Measurements from ENCODE around the gene POLR3E. TPM values are rescaled to one million over a fixed set of nuclear protein-coding genes. Genes with fewer than 3 reads are reported as not detected.
A peak's percentile ranks its signal among the peaks of the same experiment; 100 is the strongest.

The POLR3E gene
- total RNA-seq, 2 experiments from 2014 or later = 66.9 to 67.9 TPM

DNA sequence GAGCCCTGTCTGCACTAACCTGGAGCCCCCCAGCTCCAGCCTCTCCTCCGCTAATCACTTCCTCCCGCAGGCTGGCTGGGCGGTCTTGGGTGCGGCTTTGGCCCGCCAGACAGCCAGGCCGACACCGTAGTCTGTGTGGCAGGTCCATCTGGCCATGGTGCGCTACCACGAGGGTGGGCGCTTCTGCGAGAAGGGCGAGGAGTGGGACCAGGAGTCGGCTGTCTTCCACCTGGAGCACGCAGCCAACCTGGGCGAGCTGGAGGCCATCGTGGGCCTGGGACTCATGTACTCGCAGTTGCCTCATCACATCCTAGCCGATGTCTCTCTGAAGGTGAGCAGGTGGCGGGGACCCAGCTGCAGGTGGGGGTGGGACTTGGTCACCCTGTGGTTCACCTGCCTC, 30.7 kb upstream of the POLR3E start:
- H3K36me3 Mint-ChIP-seq (ENCODE audit: low read depth) = peaks cover 35% of the 10 kb centered on the region
- ChIA-PET POLR2A (no interaction called here), CTCF (no interaction called here)
- no peaks in the 10 kb centered on the region for H3K9me3 Mint-ChIP-seq
- no peak overlapping the region for H3K27ac Mint-ChIP-seq
- DNase-seq (no peak), ATAC-seq (no peak)
- H3K27me3 Mint-ChIP-seq = no peaks in the 10 kb centered on the region
- intact Hi-C loops (cut with micrococcal nuclease) = no loop called here
- H3K4me1 Mint-ChIP-seq (ENCODE audit: low read depth) = peaks cover 23% of the 10 kb centered on the region
- no peak overlapping the region for H3K4me3 Mint-ChIP-seq
- TF ChIP-seq, protein P1, sequence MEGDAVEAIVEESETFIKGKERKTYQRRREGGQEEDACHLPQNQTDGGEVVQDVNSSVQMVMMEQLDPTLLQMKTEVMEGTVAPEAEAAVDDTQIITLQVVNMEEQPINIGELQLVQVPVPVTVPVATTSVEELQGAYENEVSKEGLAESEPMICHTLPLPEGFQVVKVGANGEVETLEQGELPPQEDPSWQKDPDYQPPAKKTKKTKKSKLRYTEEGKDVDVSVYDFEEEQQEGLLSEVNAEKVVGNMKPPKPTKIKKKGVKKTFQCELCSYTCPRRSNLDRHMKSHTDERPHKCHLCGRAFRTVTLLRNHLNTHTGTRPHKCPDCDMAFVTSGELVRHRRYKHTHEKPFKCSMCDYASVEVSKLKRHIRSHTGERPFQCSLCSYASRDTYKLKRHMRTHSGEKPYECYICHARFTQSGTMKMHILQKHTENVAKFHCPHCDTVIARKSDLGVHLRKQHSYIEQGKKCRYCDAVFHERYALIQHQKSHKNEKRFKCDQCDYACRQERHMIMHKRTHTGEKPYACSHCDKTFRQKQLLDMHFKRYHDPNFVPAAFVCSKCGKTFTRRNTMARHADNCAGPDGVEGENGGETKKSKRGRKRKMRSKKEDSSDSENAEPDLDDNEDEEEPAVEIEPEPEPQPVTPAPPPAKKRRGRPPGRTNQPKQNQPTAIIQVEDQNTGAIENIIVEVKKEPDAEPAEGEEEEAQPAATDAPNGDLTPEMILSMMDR (IDR thresholded peaks at IDR 0.05) = no peak

DNA sequence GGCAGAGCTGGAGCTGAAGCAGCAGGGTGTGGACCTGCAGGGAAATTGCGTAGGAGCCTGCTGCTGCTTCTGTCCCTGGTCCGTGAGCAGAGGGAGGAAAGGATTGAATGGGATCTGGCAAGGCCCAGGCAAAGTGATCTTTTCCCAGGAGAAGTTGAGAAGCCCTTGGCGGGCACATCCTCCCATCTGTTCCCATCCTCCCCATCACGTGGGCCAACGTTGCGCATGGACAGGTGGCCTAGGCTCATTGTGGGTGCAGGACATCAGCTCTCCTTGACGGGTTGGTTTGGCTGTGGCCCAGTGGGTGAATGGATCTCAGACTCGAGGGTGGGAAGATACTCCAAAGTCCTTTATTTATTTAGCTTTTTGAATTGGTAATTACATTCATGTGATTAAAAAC, 29.4 kb upstream of the POLR3E start:
- peaks cover 15% of the 10 kb centered on the region for H3K4me1 Mint-ChIP-seq (ENCODE audit: low read depth)
- H3K27me3 Mint-ChIP-seq = no peaks in the 10 kb centered on the region
- intact Hi-C loops (cut with micrococcal nuclease) = no loop called here
- no peak overlapping the region for H3K27ac Mint-ChIP-seq
- ATAC-seq (no peak), DNase-seq (no peak)
- H3K9me3 Mint-ChIP-seq = no peaks in the 10 kb centered on the region
- no peak overlapping the region for H3K4me3 Mint-ChIP-seq
- TF ChIP-seq, protein P1 (IDR thresholded peaks at IDR 0.05) = no peak
- peaks cover 40% of the 10 kb centered on the region for H3K36me3 Mint-ChIP-seq (ENCODE audit: low read depth)
- ChIA-PET POLR2A (no interaction called here), CTCF (interaction anchor here (1.2 kb wide), 1 partner anchor 29 kb away, joined by 3 read pairs; no protein-coding TSS in a partner anchor)

DNA sequence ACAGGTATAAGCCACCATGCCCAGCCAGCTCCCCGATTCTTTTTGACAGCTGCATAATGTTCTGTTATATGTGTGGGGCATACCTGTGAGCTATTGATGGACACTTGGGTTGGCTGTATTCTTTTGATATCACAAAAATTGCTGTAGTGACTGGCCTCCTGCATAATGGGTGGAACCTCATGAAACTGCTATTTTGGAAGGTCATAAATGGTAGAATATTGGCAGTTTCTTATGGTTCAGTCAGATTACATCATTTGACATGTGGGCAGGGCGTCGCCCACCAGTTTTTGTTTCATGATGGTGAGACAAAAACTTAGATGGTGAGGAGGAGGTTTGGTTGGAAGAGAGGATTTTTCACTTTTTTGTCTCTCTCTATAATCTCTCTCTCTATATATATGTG, 26.7 kb upstream of the POLR3E start:
- Mint-ChIP-seq H3K27me3 (no peaks in the 10 kb centered on the region), H3K4me3 (no peak overlapping the region), H3K36me3 (ENCODE audit: low read depth) (peaks cover 39% of the 10 kb centered on the region), H3K9me3 (no peaks in the 10 kb centered on the region), H3K27ac (peak overlapping the region; percentile 69), H3K4me1 (ENCODE audit: low read depth) (peaks cover 7% of the 10 kb centered on the region)
- TF ChIP-seq, protein P1 (IDR thresholded peaks at IDR 0.05) = no peak
- ATAC-seq (no peak), DNase-seq (peak; percentile 50)
- POLR2A ChIA-PET = interaction anchor here (1.1 kb wide), 1 partner anchor 24 kb away, joined by 3 read pairs; no protein-coding TSS in a partner anchor
- intact Hi-C loops (cut with micrococcal nuclease) = no loop called here
- CTCF ChIA-PET = interaction anchor here (0.9 to 1.4 kb wide), 2 partner anchors 10 to 15 kb away, joined by 3 read pairs; no protein-coding TSS in a partner anchor

DNA sequence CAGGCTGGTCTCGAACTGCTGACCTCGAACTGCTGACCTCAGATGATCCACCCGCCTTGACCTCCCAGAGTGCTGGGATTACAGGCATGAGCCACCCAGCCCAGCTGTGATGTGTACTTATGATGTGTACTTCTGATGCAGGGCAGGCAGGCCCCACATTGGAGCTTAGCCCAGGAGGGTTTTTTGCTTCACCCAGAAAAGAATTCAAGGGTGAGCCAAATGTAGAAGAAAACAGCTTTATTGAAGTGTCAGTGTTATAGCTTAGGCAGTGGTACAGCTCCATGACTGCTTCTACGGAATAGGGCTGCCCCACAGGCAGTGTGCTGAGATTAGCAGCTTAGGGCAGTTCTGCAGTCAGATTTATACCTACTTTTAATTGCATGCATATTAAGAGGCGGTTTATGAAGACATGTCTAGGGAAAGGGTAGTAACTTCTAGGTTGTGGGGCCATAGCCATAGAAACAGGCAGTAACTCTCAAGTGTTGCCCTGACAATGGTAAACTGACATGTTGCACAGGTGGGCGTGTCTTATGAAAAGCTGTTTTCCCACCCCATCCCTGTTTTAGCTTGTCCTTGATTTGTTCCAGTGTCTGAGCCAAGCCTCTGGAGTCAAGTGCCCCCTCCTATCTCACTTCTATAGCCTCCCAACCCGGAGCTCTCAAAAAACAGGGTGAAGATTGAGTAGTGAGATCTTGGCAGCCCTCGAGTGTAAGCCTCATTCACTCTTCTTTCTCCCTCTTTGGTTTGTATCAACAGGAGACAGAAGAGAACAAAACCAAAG, 24.1 kb upstream of the POLR3E start:
- no peak for ATAC-seq
- POLR2A ChIA-PET = interaction anchor here (1.0 kb wide), 1 partner anchor 65 kb away, joined by 4 read pairs; no protein-coding TSS in a partner anchor
- H3K4me1 Mint-ChIP-seq (ENCODE audit: low read depth) = peaks cover 7% of the 10 kb centered on the region

More for the DNA sequence above, 24.1 kb upstream of the POLR3E start:
- CTCF ChIA-PET = interaction anchor here (0.6 kb wide), 1 partner anchor 390 kb away, joined by 3 read pairs; no protein-coding TSS in a partner anchor
- no peak for DNase-seq
- H3K27ac Mint-ChIP-seq = no peak overlapping the region
- intact Hi-C loops (cut with micrococcal nuclease) = no loop called here
- no peak overlapping the region for H3K4me3 Mint-ChIP-seq
- no peaks in the 10 kb centered on the region for H3K27me3 Mint-ChIP-seq
- H3K36me3 Mint-ChIP-seq (ENCODE audit: low read depth) = peaks cover 26% of the 10 kb centered on the region
- no peaks in the 10 kb centered on the region for H3K9me3 Mint-ChIP-seq
- TF ChIP-seq, protein P1 (IDR thresholded peaks at IDR 0.05) = no peak
